Karpas-422 (cell line): ENCODE measurements around the gene ADAP1. TPM values are rescaled to one million over a fixed set of nuclear protein-coding genes. Genes with fewer than 3 reads are reported as not detected.
A peak's percentile ranks its signal among the peaks of the same experiment; 100 is the strongest.
"Not testable (repeated sequence)": the region's sequence is repeated elsewhere in the genome, so short reads cannot be mapped to it uniquely, and the experiment has no call there.

Experiments
- DNase-seq: peaks from one replicate; pipeline ENCODE4 v3.0.0-alpha.2; 2015
- H2AFZ ChIP-seq: fragments of 200-600 bp; sonication (generic); 2 replicates; pipeline ENCODE4 v1.6.1; 2014; ENCODE audit warnings: antibody characterized with exemption, low read length, mixed read lengths
- H3K27ac ChIP-seq: fragments of 200-600 bp; sonication (generic); 2 replicates; pipeline ENCODE4 v1.5.1; 2014; ENCODE audit warnings: mild to moderate bottlenecking, low read length, moderate library complexity
- H3K27me3 ChIP-seq: fragments of 200-600 bp; sonication (generic); 2 replicates; pipeline ENCODE4 v1.6.1; 2014; ENCODE audit warnings: low read length, mixed read lengths
- H3K36me3 ChIP-seq: fragments of 200-600 bp; sonication (generic); 2 replicates; pipeline ENCODE4 v1.6.1; 2014; ENCODE audit warnings: low read length, mixed read lengths; ENCODE audit not compliant: insufficient read depth
- H3K4me1 ChIP-seq: fragments of 200-600 bp; sonication (generic); 2 replicates; pipeline ENCODE4 v1.6.1; 2014; ENCODE audit warnings: mild to moderate bottlenecking, low read length, mixed read lengths
- H3K4me2 ChIP-seq: fragments of 200-600 bp; sonication (generic); 2 replicates; pipeline ENCODE4 v1.6.1; 2014; ENCODE audit warnings: low read length, low read depth, mild to moderate bottlenecking; ENCODE audit not compliant: poor library complexity, severe bottlenecking
- H3K4me3 ChIP-seq: fragments of 200-600 bp; sonication (generic); 2 replicates; pipeline ENCODE4 v1.5.1; 2014; ENCODE audit warnings: mild to moderate bottlenecking, antibody characterized with exemption, low read length, mixed read lengths
- H3K79me2 ChIP-seq: fragments of 200-600 bp; sonication (generic); 2 replicates; pipeline ENCODE4 v1.6.1; 2014; ENCODE audit warnings: mild to moderate bottlenecking, low read length, mixed read lengths
- H3K9ac ChIP-seq: fragments of 200-600 bp; sonication (generic); 2 replicates; pipeline ENCODE4 v1.6.0; 2014; ENCODE audit warnings: low read length
- H3K9me2 ChIP-seq: fragments of 200-600 bp; sonication (generic), shearing (Covaris generic); replicated peaks from 2 replicates; pipeline ENCODE4 v1.6.0; 2014; ENCODE audit warnings: mild to moderate bottlenecking, low read length, moderate library complexity; ENCODE audit not compliant: insufficient read depth
- H3K9me3 ChIP-seq: fragments of 300-700, 200-600 bp; sonication (generic); 2 replicates; pipeline ENCODE4 v1.6.1; 2014; ENCODE audit warnings: low read length, mixed read lengths
- H4K20me1 ChIP-seq: fragments of 200-600 bp; sonication (generic); 2 replicates; pipeline ENCODE4 v1.6.1; 2014; ENCODE audit warnings: mild to moderate bottlenecking, antibody characterized with exemption, low read length, low read depth; ENCODE audit not compliant: insufficient read depth
- total RNA-seq: library from RNA; depleted of rRNA; stranded (reverse); fragments of >200 nt; shearing (Covaris generic); gene quantifications from 2 replicates; pipeline ENCODE4 v1.2.3, GENCODE V29; 2014; ENCODE audit warnings: low replicate concordance; rRNA removed

ADAP1 gene
- total RNA-seq = not detected in 2 replicates

GRCh38 chr7:954330-955238 is at the start of gene ADAP1:
Gene ADAP1, minus strand, starts transcription at chr7:954680. Its CDS starts 203 bp downstream, at chr7:954477.
- Histone ChIP-seq H2AFZ (no peak within 1 kb of the TSS), H3K36me3 (no peaks in the 10 kb centered on the region), H3K27me3 (no peaks in the 10 kb centered on the region), H4K20me1 (no peaks in the 10 kb centered on the region), H3K4me3 (no peak within 1 kb of the TSS), H3K4me1 (peaks cover 22% of the 10 kb centered on the region), H3K9me3 (no peaks in the 10 kb centered on the region), H3K9ac (no peak within 1 kb of the TSS), H3K9me2 (no peaks in the 10 kb centered on the region), H3K79me2 (no peaks in the 10 kb centered on the region), H3K4me2 (no peak within 1 kb of the TSS), H3K27ac (no peak within 1 kb of the TSS)
- no peak for DNase-seq

- H3K27me3 ChIP-seq, H4K20me1 ChIP-seq, H3K9me2 ChIP-seq, H3K9me3 ChIP-seq, H3K79me2 ChIP-seq, H2AFZ ChIP-seq, H3K36me3 ChIP-seq, DNase-seq: not testable (repeated sequence)
- peak overlapping the region; percentile 59; the same call in 1 of the 2 replicates for H3K4me3 ChIP-seq
- H3K4me1 ChIP-seq = peaks cover 50% of the 10 kb centered on the region
- peak overlapping the region; percentile 99; the same call in 1 of the 2 replicates for H3K27ac ChIP-seq
- H3K4me2 ChIP-seq = peak overlapping the region; percentile 72
- H3K9ac ChIP-seq = peak overlapping the region; percentile 80
These were observed 48.0 kb upstream of the ADAP1 start for GRCh38 chr7:1002445-1002844.

- peak overlapping the region; percentile 72 for H3K4me2 ChIP-seq
- not testable (repeated sequence) for H3K9me3 ChIP-seq, H4K20me1 ChIP-seq, H3K79me2 ChIP-seq, H3K9me2 ChIP-seq, H3K36me3 ChIP-seq, H2AFZ ChIP-seq, DNase-seq, H3K27me3 ChIP-seq
- H3K4me3 ChIP-seq = peak overlapping the region; percentile 59; the same call in 1 of the 2 replicates
- H3K9ac ChIP-seq = peak overlapping the region; percentile 80
- peak overlapping the region; percentile 99; the same call in 1 of the 2 replicates for H3K27ac ChIP-seq
- H3K4me1 ChIP-seq = peaks cover 50% of the 10 kb centered on the region
These were observed 47.5 kb upstream of the ADAP1 start for GRCh38 chr7:1002026-1002425.

- H3K27me3 ChIP-seq, H3K9me3 ChIP-seq, H2AFZ ChIP-seq, H3K79me2 ChIP-seq, H4K20me1 ChIP-seq, H3K9me2 ChIP-seq, H3K36me3 ChIP-seq: not testable (repeated sequence)
- peak overlapping the region; percentile 99 for H3K27ac ChIP-seq
- H3K4me1 ChIP-seq = peaks cover 58% of the 10 kb centered on the region
- peak overlapping the region; percentile 72 for H3K4me2 ChIP-seq
- DNase-seq = peak; percentile 89
- H3K4me3 ChIP-seq = peak overlapping the region; percentile 59
- peak overlapping the region; percentile 80 for H3K9ac ChIP-seq
These were observed 46.7 kb upstream of the ADAP1 start for GRCh38 chr7:1001069-1001770.

GRCh38 chr7:999941-1000935 is 45.8 kb upstream of the ADAP1 start:
- Histone ChIP-seq H4K20me1 (no peaks in the 10 kb centered on the region), H3K4me2 (peak overlapping the region; percentile 72)
- peak; percentile 92 for DNase-seq

GRCh38 chr7:999149-999879 is 44.8 kb upstream of the ADAP1 start:
- H3K4me2 ChIP-seq = peak overlapping the region; percentile 72
- H3K27ac ChIP-seq = peak overlapping the region; percentile 99

More at GRCh38 chr7:999941-1000935, 45.8 kb upstream of the ADAP1 start:
- Histone ChIP-seq H3K4me3 (peak overlapping the region; percentile 59), H3K9ac (peak overlapping the region; percentile 80), H3K36me3 (peaks cover 7% of the 10 kb centered on the region; the same call in 1 of the 2 replicates), H3K9me3 (no peaks in the 10 kb centered on the region), H3K9me2 (no peaks in the 10 kb centered on the region), H3K27ac (peak overlapping the region; percentile 99), H3K4me1 (peaks cover 67% of the 10 kb centered on the region), H3K79me2 (no peaks in the 10 kb centered on the region), H2AFZ (no peak overlapping the region), H3K27me3 (no peaks in the 10 kb centered on the region)

More at GRCh38 chr7:999149-999879, 44.8 kb upstream of the ADAP1 start:
- Histone ChIP-seq H2AFZ (no peak overlapping the region), H3K9me3 (no peaks in the 10 kb centered on the region), H3K27me3 (no peaks in the 10 kb centered on the region; the same call in 1 of the 2 replicates), H3K4me1 (peaks cover 67% of the 10 kb centered on the region), H4K20me1 (no peaks in the 10 kb centered on the region), H3K79me2 (no peaks in the 10 kb centered on the region), H3K36me3 (peaks cover 2% of the 10 kb centered on the region; the same call in 1 of the 2 replicates), H3K4me3 (peak overlapping the region; percentile 56; the same call in 1 of the 2 replicates), H3K9me2 (no peaks in the 10 kb centered on the region), H3K9ac (peak overlapping the region; percentile 69)
- no peak for DNase-seq
